Measurements from ENCODE around the gene URB1. TPM values are rescaled to one million over a fixed set of nuclear protein-coding genes. Genes with fewer than 3 reads are reported as not detected.

Gene URB1
- total and polyA plus RNA-seq, 9 of the 15 experiments (the other 6 are each of a cell fraction or from before 2014, with no cell fraction given), result 0.97 to 53.6 (median 21.5) TPM

DNA sequence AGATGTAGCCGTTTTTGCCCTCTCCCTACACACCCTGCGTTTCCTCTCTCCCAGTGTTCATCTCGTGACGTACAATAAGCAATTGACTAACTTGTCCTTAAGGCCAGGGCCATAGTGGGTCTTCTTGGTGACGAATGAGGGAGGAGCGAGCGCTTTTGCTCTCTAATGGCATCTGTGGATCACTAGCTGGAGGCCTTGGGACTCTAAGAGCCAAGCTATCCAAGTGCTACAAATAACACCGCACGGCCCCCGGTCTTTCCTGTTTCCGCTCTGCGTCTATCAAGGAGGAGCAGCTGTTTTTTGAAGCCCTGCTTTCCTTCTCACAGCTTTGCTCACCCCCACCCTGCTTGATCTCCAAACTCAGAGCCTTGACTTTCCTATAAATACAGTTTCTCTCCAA, 44.9 kb upstream of the URB1 start (continued):
- TF ChIP-seq, protein P1, sequence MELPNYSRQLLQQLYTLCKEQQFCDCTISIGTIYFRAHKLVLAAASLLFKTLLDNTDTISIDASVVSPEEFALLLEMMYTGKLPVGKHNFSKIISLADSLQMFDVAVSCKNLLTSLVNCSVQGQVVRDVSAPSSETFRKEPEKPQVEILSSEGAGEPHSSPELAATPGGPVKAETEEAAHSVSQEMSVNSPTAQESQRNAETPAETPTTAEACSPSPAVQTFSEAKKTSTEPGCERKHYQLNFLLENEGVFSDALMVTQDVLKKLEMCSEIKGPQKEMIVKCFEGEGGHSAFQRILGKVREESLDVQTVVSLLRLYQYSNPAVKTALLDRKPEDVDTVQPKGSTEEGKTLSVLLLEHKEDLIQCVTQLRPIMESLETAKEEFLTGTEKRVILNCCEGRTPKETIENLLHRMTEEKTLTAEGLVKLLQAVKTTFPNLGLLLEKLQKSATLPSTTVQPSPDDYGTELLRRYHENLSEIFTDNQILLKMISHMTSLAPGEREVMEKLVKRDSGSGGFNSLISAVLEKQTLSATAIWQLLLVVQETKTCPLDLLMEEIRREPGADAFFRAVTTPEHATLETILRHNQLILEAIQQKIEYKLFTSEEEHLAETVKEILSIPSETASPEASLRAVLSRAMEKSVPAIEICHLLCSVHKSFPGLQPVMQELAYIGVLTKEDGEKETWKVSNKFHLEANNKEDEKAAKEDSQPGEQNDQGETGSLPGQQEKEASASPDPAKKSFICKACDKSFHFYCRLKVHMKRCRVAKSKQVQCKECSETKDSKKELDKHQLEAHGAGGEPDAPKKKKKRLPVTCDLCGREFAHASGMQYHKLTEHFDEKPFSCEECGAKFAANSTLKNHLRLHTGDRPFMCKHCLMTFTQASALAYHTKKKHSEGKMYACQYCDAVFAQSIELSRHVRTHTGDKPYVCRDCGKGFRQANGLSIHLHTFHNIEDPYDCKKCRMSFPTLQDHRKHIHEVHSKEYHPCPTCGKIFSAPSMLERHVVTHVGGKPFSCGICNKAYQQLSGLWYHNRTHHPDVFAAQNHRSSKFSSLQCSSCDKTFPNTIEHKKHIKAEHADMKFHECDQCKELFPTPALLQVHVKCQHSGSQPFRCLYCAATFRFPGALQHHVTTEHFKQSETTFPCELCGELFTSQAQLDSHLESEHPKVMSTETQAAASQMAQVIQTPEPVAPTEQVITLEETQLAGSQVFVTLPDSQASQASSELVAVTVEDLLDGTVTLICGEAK (IDR thresholded peaks at IDR 0.05), result peak; percentile 69
- TF ChIP-seq, protein P1 (CRISPR knock-in tag; IDR thresholded peaks at IDR 0.05), result no peak
- TF ChIP-seq GABPA (tag; conservative IDR thresholded peaks at IDR 0.05; ENCODE audit: low read depth), result peak; percentile 65
- no peak for TF ChIP-seq SMARCC2 (IDR thresholded peaks at IDR 0.05; ENCODE audit: low read depth)
